Pancreas (tissue), 10 donors: ENCODE measurements around the gene NEK6. TPM values are rescaled to one million over a fixed set of nuclear protein-coding genes. Genes with fewer than 3 reads are reported as not detected.

Experiments
- ATAC-seq, 4 donors: fragments of 200-7000 bp; cut with Tn5 transposase; one replicate each; pipeline versions ENCODE4 v1.8.0 to v1.9.1; 2020; ENCODE audit warnings: mild to moderate bottlenecking in 4 of 4, moderate library complexity in 4 of 4
- DNase-seq, 6 donors: peaks; one replicate each; pipeline ENCODE4 v3.0.0-alpha.2; 2020
- FAIRE-seq: peaks from 2 replicates; lab custom pipeline; 2012; peaks lifted over from hg19 to GRCh38; lab: Jason Lieb, UNC
- H3K27ac ChIP-seq, 4 donors: fragments of 200-600 bp; sonication (generic); 1 replicate in 3 of 4; 2 replicates in 1 of 4; pipeline versions ENCODE4 v1.5.0 to v1.8.0; 2020
- H3K27me3 ChIP-seq, 4 donors: fragments of 200-600 bp; one replicate each; pipeline ENCODE4 v1.8.0; 2021
- H3K36me3 ChIP-seq, 3 donors: fragments of 200-600 bp; sonication (generic) in 1 of 3; one replicate each; pipeline versions ENCODE4 v1.5.0 to v1.8.0; 2020 to 2021
- H3K4me1 ChIP-seq, 3 donors: fragments of 200-600 bp; one replicate each; pipeline ENCODE4 v1.8.0; 2021
- H3K4me3 ChIP-seq, 4 donors: fragments of 200-600 bp; sonication (generic) in 2 of 4; one replicate each; pipeline versions ENCODE4 v1.5.0 to v1.8.0; 2020 to 2021
- H3K9me3 ChIP-seq, 4 donors: fragments of 200-600 bp; one replicate each; pipeline ENCODE4 v1.8.0; 2021
- CTCF ChIP-seq, 4 donors: fragments of 200-600 bp; sonication (generic) in 3 of 4; IDR thresholded peaks; one replicate each; pipeline versions ENCODE4 v1.5.0 to v1.8.0; 2021; ENCODE audit warnings: antibody characterized with exemption in 4 of 4
- WGBS, 2 donors: extraction: QIAGEN DNeasy Blood & Tissue Kit; methylation state at CpG; one replicate each; pipeline ENCODE4 v1.1.7; 2013; 5-methylcytosine and 5-hydroxymethylcytosine counted together
- intact Hi-C, 3 donors: fragments of 100-400 bp; cut with DNase I; formaldehyde crosslinking; loops; one replicate each; pipeline versions ENCODE4 v1.11.1 to v1.14.2; 2022
- polyA plus RNA-seq, 2 donors: library from polyadenylated mRNA; stranded (reverse); fragments of 200-250 nt; gene quantifications; one replicate each; pipeline ENCODE4 v1.2.3, GENCODE V29; 2013
- total RNA-seq, 6 donors: library from RNA; stranded (reverse); fragmentation: NEBNext Ultra II Directional in 4 of 6; extraction: Animal tissue kit (Norgen Biotek cat#: 25700) in 4 of 6; gene quantifications; one replicate each; pipeline versions ENCODE4 v1.2.1 to v1.2.4, GENCODE V29; 2021 to 2023
- donor health status: healthy with polysubstance abuse.
- donor health status: DM: no; HTN: no; CAD: no; lungs with moderate emphysema.
- donor health status: DM: no; HTN: no; CAD: no.
- donor health status: control.
- donor health status: control.
- donor health status: Bipolar disorder and iron deficiency.
- donor health status: DM: yes; HTN: yes; CAD: no.
- donor health status: DM: no; HTN: no; CAD: no.
- donor health status: DM: no; HTN: no; CAD: no.
- donor health status: DM: yes; HTN: yes; CAD: no.

Gene NEK6
- total and polyA plus RNA-seq, 8 donors: 7.8 to 67.0 (median 29.7) TPM

- 93 to 96% methylated on average over 19 of the region's 19 CpGs for WGBS, 2 donors
- no peak for TF ChIP-seq CTCF (IDR thresholded peaks at IDR 0.05)
- Histone ChIP-seq H3K4me1 (no peaks in the 10 kb centered on the region), H3K36me3 (peaks cover 8 to 28% (median 13%) of the 10 kb centered on the region in 3 donors), H3K27me3 (no peaks in the 10 kb centered on the region), H3K4me3 (no peak overlapping the region), H3K27ac (no peak overlapping the region), H3K9me3 (no peaks in the 10 kb centered on the region)
- ATAC-seq (no peak), FAIRE-seq (no peak), DNase-seq (no peak)
- intact Hi-C loops: no loop called here
These were observed 99.1 kb downstream of the NEK6 start for GRCh38 chr9:124356745-124357390.

- DNase-seq (no peak), ATAC-seq (peak in 3 of 4 donors; percentile 10 to 44 (median 11)), FAIRE-seq (no peak)
- intact Hi-C loops: no loop called here
- Histone ChIP-seq H3K4me1 (no peaks in the 10 kb centered on the region), H3K9me3 (no peaks in the 10 kb centered on the region), H3K36me3 (peaks cover 7 to 20% (median 11%) of the 10 kb centered on the region in 3 donors), H3K27ac (no peak overlapping the region), H3K4me3 (no peak overlapping the region), H3K27me3 (no peaks in the 10 kb centered on the region)
- 75 to 76% methylated on average over 13 of the region's 13 CpGs for WGBS, 2 donors
- no peak for TF ChIP-seq CTCF (IDR thresholded peaks at IDR 0.05)
These were observed 100.1 kb downstream of the NEK6 start for GRCh38 chr9:124357721-124358361.

GRCh38 chr9:124358631-124359030 is 100.9 kb downstream of the NEK6 start:
- intact Hi-C loops: no loop called here
- FAIRE-seq (no peak), ATAC-seq (peak in 1 of 4 donors; percentile 5), DNase-seq (no peak)
- no peak overlapping the region for H3K4me3 ChIP-seq
- H3K36me3 ChIP-seq: peaks cover 0 to 12% (median 6%) of the 10 kb centered on the region in 3 donors
- no peak for TF ChIP-seq CTCF (IDR thresholded peaks at IDR 0.05)
- no peak overlapping the region for H3K27ac ChIP-seq
- H3K9me3 ChIP-seq: no peaks in the 10 kb centered on the region
- H3K27me3 ChIP-seq: no peaks in the 10 kb centered on the region
- no peaks in the 10 kb centered on the region for H3K4me1 ChIP-seq
- WGBS, 2 donors: 82 to 85% methylated on average over 13 of the region's 13 CpGs

GRCh38 chr9:124359426-124359825 is 101.7 kb downstream of the NEK6 start:
- no peak for FAIRE-seq
- Histone ChIP-seq H3K9me3 (no peaks in the 10 kb centered on the region), H3K4me1 (no peaks in the 10 kb centered on the region), H3K27me3 (no peaks in the 10 kb centered on the region), H3K4me3 (no peak overlapping the region), H3K36me3 (peaks cover 0 to 11% (median 6%) of the 10 kb centered on the region in 3 donors), H3K27ac (no peak overlapping the region)
- ATAC-seq: peak in 1 of 4 donors; percentile 5
- intact Hi-C loops: no loop called here
- DNase-seq: no peak
- no peak for TF ChIP-seq CTCF (IDR thresholded peaks at IDR 0.05)
- 73 to 87% methylated on average over 6 of the region's 6 CpGs for WGBS, 2 donors
